ENCODE data around the gene LMO7. TPM values are rescaled to one million over a fixed set of nuclear protein-coding genes. Genes with fewer than 3 reads are reported as not detected.
"Not testable (repeated sequence)": the region's sequence is repeated elsewhere in the genome, so short reads cannot be mapped to it uniquely, and the experiment has no call there.

Gene LMO7
- total RNA-seq, 4 donors from 2014 or later: 75.2 to 127 (median 87.0) TPM

DNA sequence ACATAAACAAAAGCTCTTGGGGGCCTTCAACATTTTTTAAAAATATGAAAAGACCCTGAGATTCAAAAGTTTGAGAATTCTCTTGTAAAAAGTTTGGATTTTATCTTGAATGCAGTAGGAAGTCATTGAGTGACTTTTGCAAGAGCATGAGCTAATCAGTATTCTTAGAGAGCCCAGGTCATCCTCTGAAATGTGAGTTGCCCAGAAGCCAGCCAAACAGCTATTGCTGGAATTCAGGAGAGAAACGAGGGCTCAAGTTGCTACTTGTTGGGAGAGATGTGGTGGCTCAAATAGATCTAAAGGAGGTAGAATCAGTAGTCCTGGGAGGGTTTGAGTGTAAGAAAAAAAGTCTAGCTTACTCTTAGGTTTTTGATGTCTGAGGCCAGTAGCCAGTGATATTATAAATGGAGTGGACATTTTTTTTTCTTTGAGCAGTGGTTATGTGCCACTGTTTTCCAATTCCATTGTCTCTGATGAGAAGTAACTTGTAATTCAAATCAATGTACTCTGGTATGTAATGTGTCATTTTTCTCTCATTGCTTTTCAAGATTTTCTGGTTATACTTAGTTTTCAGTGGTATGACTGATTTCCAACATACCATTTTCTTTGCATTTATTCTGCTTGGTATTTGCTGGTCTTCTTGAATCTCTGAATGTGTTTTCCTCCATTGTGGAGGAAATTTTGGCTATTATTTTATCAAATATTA is 30.7 kb downstream of the LMO7 start:
- Histone ChIP-seq H3K27ac (no peak overlapping the region), H3K4me1 (no peaks in the 10 kb centered on the region), H3K27me3 (no peaks in the 10 kb centered on the region), H3K36me3 (no peaks in the 10 kb centered on the region), H3K4me3 (no peak overlapping the region), H3K9me3 (no peaks in the 10 kb centered on the region)
- no peak for DNase-seq (ENCODE audit: low spot score in 2 of 2)
- TF ChIP-seq POLR2A (IDR thresholded peaks at IDR 0.05) (no peak), POLR2AphosphoS5 (IDR thresholded peaks at IDR 0.05) (no peak), EP300 (IDR thresholded peaks at IDR 0.05) (no peak)
- TF ChIP-seq, protein P1, sequence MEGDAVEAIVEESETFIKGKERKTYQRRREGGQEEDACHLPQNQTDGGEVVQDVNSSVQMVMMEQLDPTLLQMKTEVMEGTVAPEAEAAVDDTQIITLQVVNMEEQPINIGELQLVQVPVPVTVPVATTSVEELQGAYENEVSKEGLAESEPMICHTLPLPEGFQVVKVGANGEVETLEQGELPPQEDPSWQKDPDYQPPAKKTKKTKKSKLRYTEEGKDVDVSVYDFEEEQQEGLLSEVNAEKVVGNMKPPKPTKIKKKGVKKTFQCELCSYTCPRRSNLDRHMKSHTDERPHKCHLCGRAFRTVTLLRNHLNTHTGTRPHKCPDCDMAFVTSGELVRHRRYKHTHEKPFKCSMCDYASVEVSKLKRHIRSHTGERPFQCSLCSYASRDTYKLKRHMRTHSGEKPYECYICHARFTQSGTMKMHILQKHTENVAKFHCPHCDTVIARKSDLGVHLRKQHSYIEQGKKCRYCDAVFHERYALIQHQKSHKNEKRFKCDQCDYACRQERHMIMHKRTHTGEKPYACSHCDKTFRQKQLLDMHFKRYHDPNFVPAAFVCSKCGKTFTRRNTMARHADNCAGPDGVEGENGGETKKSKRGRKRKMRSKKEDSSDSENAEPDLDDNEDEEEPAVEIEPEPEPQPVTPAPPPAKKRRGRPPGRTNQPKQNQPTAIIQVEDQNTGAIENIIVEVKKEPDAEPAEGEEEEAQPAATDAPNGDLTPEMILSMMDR (IDR thresholded peaks at IDR 0.05): no peak
- 38% methylated on average over 1 of the region's 1 CpG for WGBS

- Histone ChIP-seq H3K9me3 (no peaks in the 10 kb centered on the region), H3K4me1 (no peaks in the 10 kb centered on the region), H3K36me3 (no peaks in the 10 kb centered on the region), H3K27me3 (no peaks in the 10 kb centered on the region), H3K27ac (no peak overlapping the region), H3K4me3 (no peak overlapping the region)
- no peak for TF ChIP-seq EP300 (IDR thresholded peaks at IDR 0.05)
- TF ChIP-seq, protein P1 (IDR thresholded peaks at IDR 0.05): no peak
- no peak for TF ChIP-seq POLR2A (IDR thresholded peaks at IDR 0.05)
- TF ChIP-seq POLR2AphosphoS5 (IDR thresholded peaks at IDR 0.05): no peak
- DNase-seq (ENCODE audit: low spot score in 2 of 2): no peak
These were observed 33.6 kb downstream of the LMO7 start for GRCh38 chr13:75669706-75670105.

DNA sequence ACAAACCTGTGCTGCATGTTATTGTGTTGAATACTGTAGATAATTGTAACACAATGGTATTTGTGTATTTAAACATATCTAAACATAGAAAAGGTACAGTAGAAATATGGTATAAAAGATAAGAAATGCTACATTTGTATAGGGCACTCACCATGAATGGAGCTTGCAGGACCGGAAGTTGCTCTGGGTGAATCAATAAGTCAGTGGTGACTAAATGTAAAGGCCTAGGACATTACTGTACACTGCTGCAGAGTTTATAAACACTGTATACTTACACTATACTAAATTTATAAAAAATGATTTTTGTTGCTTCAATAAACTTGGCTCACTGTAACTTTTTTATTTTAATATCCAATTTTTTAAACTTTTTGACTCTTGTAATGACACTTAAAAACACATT is 34.4 kb downstream of the LMO7 start:
- Histone ChIP-seq H3K9me3 (no peaks in the 10 kb centered on the region), H3K36me3 (no peaks in the 10 kb centered on the region), H3K27ac (no peak overlapping the region), H3K27me3 (no peaks in the 10 kb centered on the region), H3K4me1 (no peaks in the 10 kb centered on the region), H3K4me3 (no peak overlapping the region)
- WGBS: 97% methylated on average over 1 of the region's 1 CpG
- no peak for DNase-seq (ENCODE audit: low spot score in 2 of 2)
- no peak for TF ChIP-seq POLR2A (IDR thresholded peaks at IDR 0.05)
- TF ChIP-seq, protein P1 (IDR thresholded peaks at IDR 0.05): no peak
- no peak for TF ChIP-seq POLR2AphosphoS5 (IDR thresholded peaks at IDR 0.05)
- no peak for TF ChIP-seq EP300 (IDR thresholded peaks at IDR 0.05)

- H3K4me3 ChIP-seq: no peak overlapping the region
These were observed 39.3 kb downstream of the LMO7 start for GRCh38 chr13:75675421-75675820.

GRCh38 chr13:75679459-75679858 is 43.3 kb downstream of the LMO7 start:
- Histone ChIP-seq H3K9me3 (no peaks in the 10 kb centered on the region), H3K4me1 (no peaks in the 10 kb centered on the region)
- no peak for TF ChIP-seq POLR2A (IDR thresholded peaks at IDR 0.05)

More at GRCh38 chr13:75675421-75675820, 39.3 kb downstream of the LMO7 start:
- TF ChIP-seq POLR2A (IDR thresholded peaks at IDR 0.05): no peak
- DNase-seq (ENCODE audit: low spot score in 2 of 2): no peak
- no peaks in the 10 kb centered on the region for H3K27me3 ChIP-seq
- H3K27ac ChIP-seq: no peak overlapping the region
- no peaks in the 10 kb centered on the region for H3K9me3 ChIP-seq
- H3K36me3 ChIP-seq: no peaks in the 10 kb centered on the region
- no peaks in the 10 kb centered on the region for H3K4me1 ChIP-seq

GRCh38 chr13:75680251-75680650 is 44.1 kb downstream of the LMO7 start:
- not testable (repeated sequence) for DNase-seq (ENCODE audit: low spot score in 2 of 2); H3K4me1 ChIP-seq; H3K27me3 ChIP-seq; H3K27ac ChIP-seq; H3K36me3 ChIP-seq; H3K4me3 ChIP-seq; H3K9me3 ChIP-seq
- WGBS: 85% methylated on average over 2 of the region's 2 CpGs

More at GRCh38 chr13:75679459-75679858, 43.3 kb downstream of the LMO7 start:
- 96% methylated on average over 1 of the region's 1 CpG for WGBS
- Histone ChIP-seq H3K27ac (no peak overlapping the region), H3K36me3 (no peaks in the 10 kb centered on the region), H3K27me3 (no peaks in the 10 kb centered on the region), H3K4me3 (no peak overlapping the region)
- DNase-seq (ENCODE audit: low spot score in 2 of 2): no peak

DNA sequence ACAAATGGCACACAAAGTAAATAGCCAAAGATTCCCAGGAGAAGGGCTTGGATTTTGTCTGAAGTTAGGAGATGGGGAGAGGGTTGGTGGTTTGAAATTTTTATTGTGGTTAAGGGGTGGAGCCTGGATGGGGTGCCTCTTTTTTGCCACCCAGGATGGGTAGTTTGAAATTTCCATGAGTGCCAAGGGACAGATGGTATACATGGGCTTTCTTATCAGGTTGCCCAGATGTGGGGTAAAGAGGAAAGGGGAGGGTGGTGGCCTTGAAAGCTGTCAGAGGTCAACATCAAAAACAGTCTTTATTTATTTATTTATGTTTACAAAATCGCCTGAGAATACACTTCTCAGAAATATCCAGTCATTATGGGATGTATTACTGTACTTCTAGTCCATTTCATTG is 46.2 kb downstream of the LMO7 start:
- H3K27me3 ChIP-seq: no peaks in the 10 kb centered on the region
- TF ChIP-seq, protein P1 (IDR thresholded peaks at IDR 0.05): no peak
- TF ChIP-seq POLR2AphosphoS5 (IDR thresholded peaks at IDR 0.05): no peak
- TF ChIP-seq POLR2A (IDR thresholded peaks at IDR 0.05): no peak
- no peak for TF ChIP-seq EP300 (IDR thresholded peaks at IDR 0.05)
- H3K27ac ChIP-seq: no peak overlapping the region
- no peaks in the 10 kb centered on the region for H3K4me1 ChIP-seq
- no peak overlapping the region for H3K4me3 ChIP-seq
- 91% methylated on average over 1 of the region's 1 CpG for WGBS
- H3K9me3 ChIP-seq: no peaks in the 10 kb centered on the region
- no peaks in the 10 kb centered on the region for H3K36me3 ChIP-seq
- no peak for DNase-seq (ENCODE audit: low spot score in 2 of 2)
